ENCODE measurements around the gene EIF3A.

DNA sequence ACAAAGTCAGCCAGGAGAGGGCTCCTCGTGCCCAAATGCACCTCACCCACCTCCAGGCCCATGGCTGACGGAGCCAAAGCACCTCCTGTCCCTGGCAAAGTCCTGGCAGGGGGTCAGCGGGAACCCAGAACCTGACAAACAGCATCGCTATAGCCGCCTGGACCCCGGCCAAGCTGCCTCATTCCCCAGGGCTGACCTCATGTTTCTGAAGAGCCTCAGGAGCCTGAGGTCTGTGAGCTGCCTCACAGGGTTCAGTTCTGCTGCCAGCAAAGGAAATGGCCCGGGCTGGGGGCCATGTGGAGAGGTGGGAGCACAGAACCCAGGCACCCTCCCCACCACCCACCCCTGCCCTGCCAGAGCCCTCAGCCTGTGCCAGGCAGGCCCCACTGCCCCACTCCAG, 55.3 kb downstream of the EIF3A start:
- TF ChIP-seq CTCF (IDR thresholded peaks at IDR 0.05; ENCODE audit: insufficient read depth, low read length, poor library complexity, severe bottlenecking): no peak
- TF ChIP-seq EZH2phosphoT487 (conservative IDR thresholded peaks at IDR 0.05; ENCODE audit: low read length): no peak
